NOMO-1 treated with dmso at 0.1 percent for 144 hours (cell line): ENCODE measurements around the gene ASCC1.
"Not testable (repeated sequence)": the region's sequence is repeated elsewhere in the genome, so short reads cannot be mapped to it uniquely, and the experiment has no call there.

Experiments used
- DNase-seq: peaks from one replicate; lab custom pipeline; 2025; ENCODE audit not compliant: unreplicated experiment; lab: John Stamatoyannopoulos, UW

The ASCC1 gene

GRCh38 chr10:72223743-72224101 lies 7.6 kb upstream of the ASCC1 start:
- peak; percentile 46 for DNase-seq

- DNase-seq, result no peak
Observed at GRCh38 chr10:72221278-72221677, 5.2 kb upstream of the ASCC1 start.

- DNase-seq, result no peak
Observed at GRCh38 chr10:72220637-72221036, 4.6 kb upstream of the ASCC1 start.

GRCh38 chr10:72219235-72219814 lies 3.2 kb upstream of the ASCC1 start:
- DNase-seq, result no peak

GRCh38 chr10:72218726-72219125 lies 2.6 kb upstream of the ASCC1 start:
- DNase-seq, result no peak

- DNase-seq, result no peak
Observed at GRCh38 chr10:72218325-72218724, 2.2 kb upstream of the ASCC1 start.

GRCh38 chr10:72211832-72212231 lies 4.2 kb downstream of the ASCC1 start:
- DNase-seq, result not testable (repeated sequence)

- not testable (repeated sequence) for DNase-seq
Observed at GRCh38 chr10:72211381-72211780, 4.7 kb downstream of the ASCC1 start.

- DNase-seq, result not testable (repeated sequence)
Observed at GRCh38 chr10:72208526-72208925, 7.5 kb downstream of the ASCC1 start.

- no peak for DNase-seq
Observed at GRCh38 chr10:72206511-72207229, 9.4 kb downstream of the ASCC1 start.

GRCh38 chr10:72204724-72205123 lies 11.4 kb downstream of the ASCC1 start:
- no peak for DNase-seq

GRCh38 chr10:72204296-72204695 lies 11.8 kb downstream of the ASCC1 start:
- no peak for DNase-seq

- no peak for DNase-seq
Observed at GRCh38 chr10:72201293-72201692, 14.8 kb downstream of the ASCC1 start.

- no peak for DNase-seq
Observed at GRCh38 chr10:72200883-72201282, 15.2 kb downstream of the ASCC1 start.

GRCh38 chr10:72194949-72195348 lies 21.1 kb downstream of the ASCC1 start:
- DNase-seq, result no peak

GRCh38 chr10:72186982-72187330 lies 29.1 kb downstream of the ASCC1 start:
- no peak for DNase-seq

- no peak for DNase-seq
Observed at GRCh38 chr10:72186258-72186981, 29.7 kb downstream of the ASCC1 start.

- DNase-seq, result no peak
Observed at GRCh38 chr10:72184156-72184555, 31.9 kb downstream of the ASCC1 start.

- no peak for DNase-seq
Observed at GRCh38 chr10:72177454-72177853, 38.6 kb downstream of the ASCC1 start.

- DNase-seq, result no peak
Observed at GRCh38 chr10:72176701-72177100, 39.4 kb downstream of the ASCC1 start.

GRCh38 chr10:72175149-72175548 lies 40.9 kb downstream of the ASCC1 start:
- DNase-seq, result peak; percentile 8

- no peak for DNase-seq
Observed at GRCh38 chr10:72174297-72174662, 41.8 kb downstream of the ASCC1 start.
